Transverse colon (tissue), 4 donors: Measurements from ENCODE around the gene RALBP1.
"Not testable (repeated sequence)": the region's sequence is repeated elsewhere in the genome, so short reads cannot be mapped to it uniquely, and the experiment has no call there.

Source experiments
- CTCF ChIP-seq, 5 experiments: fragments of 200-600 bp in 3 of 5; fragments of 450-650 bp in 2 of 5; sonication (generic) in 3 of 5; IDR thresholded peaks; 1 replicate in 2 of 5; 2 replicates in 3 of 5; pipeline ENCODE4 v1.5.1; 2016 to 2017; ENCODE audit warnings: antibody characterized with exemption in 5 of 5, inconsistent platforms in 3 of 5, mild to moderate bottlenecking in 2 of 5, moderate library complexity in 1 of 5
- POLR2A ChIP-seq: fragments of 450-650 bp; IDR thresholded peaks from one replicate; pipeline ENCODE4 v1.6.1; 2016; ENCODE audit warnings: antibody characterized with exemption, mild to moderate bottlenecking, moderate library complexity
- POLR2AphosphoS5 ChIP-seq, 3 donors: sonication (generic); formaldehyde crosslinking; IDR thresholded peaks; one replicate each; pipeline ENCODE4 v1.6.1; 2016; ENCODE audit warnings: antibody characterized with exemption in 3 of 3

DNA sequence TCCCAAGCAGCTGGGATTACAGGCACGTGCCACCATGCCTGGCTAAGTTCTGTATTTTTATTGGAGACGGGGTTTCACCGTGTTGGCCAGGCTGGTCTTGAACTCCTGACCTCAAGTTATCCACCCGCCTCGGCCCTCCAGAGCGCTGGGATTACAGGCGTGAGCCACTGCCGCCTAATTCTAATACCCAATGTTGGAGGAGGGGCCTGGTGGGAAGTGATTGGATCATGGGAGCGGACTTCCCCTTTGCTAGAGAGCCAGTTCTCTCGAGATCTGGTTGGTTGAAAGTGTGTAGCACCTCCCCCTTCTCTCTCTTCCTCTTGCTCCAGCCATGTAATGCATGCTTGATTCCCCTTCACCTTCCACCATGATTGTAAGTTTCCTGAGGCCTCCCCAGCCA is 42.2 kb upstream of the RALBP1 start:
- not testable (repeated sequence) for TF ChIP-seq CTCF (IDR thresholded peaks at IDR 0.05); POLR2A; POLR2AphosphoS5 (IDR thresholded peaks at IDR 0.05)
